HepG2 (cell line): ENCODE data around the gene DNAJC21. TPM values are rescaled to one million over a fixed set of nuclear protein-coding genes. Genes with fewer than 3 reads are reported as not detected.

Experiments
- ASH2L ChIP-seq: fragments of 300-600, 200-600 bp; sonication (generic); IDR thresholded peaks from 2 replicates; pipeline ENCODE4 v1.7.0; 2017; ENCODE audit warnings: low read depth, mild to moderate bottlenecking, moderate library complexity, mixed read lengths, low read length; ENCODE audit not compliant: insufficient read length
- ATF7-NPFF ChIP-seq: sonication (generic); formaldehyde crosslinking; IDR thresholded peaks from 2 replicates; pipeline ENCODE4 v1.8.1; 2023; ENCODE audit warnings: mild to moderate bottlenecking, low read depth, missing genetic modification reagents, moderate library complexity
- BCL6 ChIP-seq: IDR thresholded peaks from 2 replicates; pipeline ENCODE4 v1.6.1; 2016; ENCODE audit warnings: missing genetic modification reagents, missing compliant biosample characterization
- FOXK2 ChIP-seq: fragments of 450-650 bp; IDR thresholded peaks from 2 replicates; pipeline ENCODE4 v1.6.1; 2016
- GATAD1 ChIP-seq: IDR thresholded peaks from 2 replicates; pipeline ENCODE4 v1.6.1; 2016; ENCODE audit warnings: missing genetic modification reagents, missing compliant biosample characterization
- ISL2 ChIP-seq: sonication (generic); formaldehyde crosslinking; IDR thresholded peaks from 2 replicates; pipeline ENCODE4 v1.5.0; 2020; ENCODE audit warnings: missing genetic modification reagents
- KDM1A ChIP-seq: IDR thresholded peaks from 2 replicates; pipeline ENCODE4 v1.6.1; 2016; ENCODE audit warnings: missing compliant biosample characterization
- NCOA1 ChIP-seq: sonication (generic); formaldehyde crosslinking; IDR thresholded peaks from 2 replicates; pipeline ENCODE4 v1.9.0; 2021; ENCODE audit warnings: missing genetic modification reagents
- PAX8 ChIP-seq: sonication (generic); formaldehyde crosslinking; IDR thresholded peaks from 2 replicates; pipeline ENCODE4 v1.8.0; 2022; ENCODE audit warnings: mild to moderate bottlenecking, missing genetic modification reagents, borderline replicate concordance
- PHF20 ChIP-seq: sonication (generic); formaldehyde crosslinking; IDR thresholded peaks from 2 replicates; pipeline ENCODE4 v1.5.0; 2020; ENCODE audit warnings: mild to moderate bottlenecking, missing genetic modification reagents
- RARA ChIP-seq: IDR thresholded peaks from 2 replicates; pipeline ENCODE4 v1.6.1; 2016; ENCODE audit warnings: missing genetic modification reagents, missing compliant biosample characterization
- YEATS4 ChIP-seq: sonication (generic); formaldehyde crosslinking; IDR thresholded peaks from 2 replicates; pipeline ENCODE4 v1.4.0; 2020; ENCODE audit warnings: missing genetic modification reagents, borderline replicate concordance
- ZFP90 ChIP-seq: sonication (generic); formaldehyde crosslinking; IDR thresholded peaks from 2 replicates; pipeline ENCODE4 v1.8.0; 2022; ENCODE audit warnings: missing genetic modification reagents, mild to moderate bottlenecking, inconsistent platforms, borderline replicate concordance
- ZFX ChIP-seq: sonication (generic); formaldehyde crosslinking; IDR thresholded peaks from 2 replicates; pipeline ENCODE4 v1.4.0; 2020; ENCODE audit warnings: mild to moderate bottlenecking, low read depth, missing genetic modification reagents, moderate library complexity
- ZNF432 ChIP-seq: sonication (generic); formaldehyde crosslinking; IDR thresholded peaks from 2 replicates; pipeline ENCODE4 v1.5.0; 2020; ENCODE audit warnings: missing genetic modification reagents, mild to moderate bottlenecking, borderline replicate concordance
- ZNF451 ChIP-seq: sonication (generic); formaldehyde crosslinking; IDR thresholded peaks from 2 replicates; pipeline ENCODE4 v1.5.0; 2020; ENCODE audit warnings: mild to moderate bottlenecking, missing genetic modification reagents
- ZNF792 ChIP-seq: IDR thresholded peaks from 2 replicates; pipeline ENCODE4 v1.6.1; 2016
- ZSCAN29 ChIP-seq: sonication (generic); formaldehyde crosslinking; conservative IDR thresholded peaks from 2 replicates; pipeline ENCODE4 v1.4.0; 2020; ENCODE audit warnings: mild to moderate bottlenecking, missing genetic modification reagents
- polyA plus RNA-seq, 8 experiments: library from polyadenylated mRNA; depleted of rRNA in 3 of 8; stranded (reverse) in 7 of 8; unstranded in 1 of 8; fragments of >200 nt; fragmentation: Illumina TruSeq in 4 of 8; extraction: Trizol in 4 of 8; gene quantifications; 2 replicates each; pipeline versions ENCODE4 v1.2.1 to v1.2.3, GENCODE V29; 2011 to 2016; ENCODE audit warnings: low read depth in 4 of 8, missing spikeins in 1 of 8, mixed read lengths in 1 of 8; ENCODE audit not compliant: insufficient read depth in 1 of 8
- total RNA-seq, 5 experiments: library from RNA; depleted of rRNA; stranded (reverse); fragments of >200 nt; fragmentation: Illumina TruSeq; extraction: Trizol; gene quantifications; 2 replicates each; pipeline ENCODE4 v1.2.3, GENCODE V29; 2016; ENCODE audit warnings: low read depth in 1 of 5
- TF ChIP-seq, protein P1 (sequence below): IDR thresholded peaks from 2 replicates; pipeline ENCODE4 v1.6.1; 2016; ENCODE audit warnings: low read depth, missing genetic modification reagents, missing compliant biosample characterization
- TF ChIP-seq, protein P2 (sequence below): sonication (generic); formaldehyde crosslinking; IDR thresholded peaks from 2 replicates; pipeline ENCODE4 v1.5.1; 2020; ENCODE audit warnings: mild to moderate bottlenecking, missing genetic modification reagents
- TF ChIP-seq, protein P3 (sequence below): sonication (generic); formaldehyde crosslinking; IDR thresholded peaks from 2 replicates; pipeline ENCODE4 v1.9.0; 2021; ENCODE audit warnings: missing genetic modification reagents, borderline replicate concordance
- TF ChIP-seq, protein P4 (sequence below): sonication (generic); formaldehyde crosslinking; IDR thresholded peaks from 2 replicates; pipeline ENCODE4 v1.8.1; 2023; ENCODE audit warnings: mild to moderate bottlenecking, missing genetic modification reagents

DNAJC21 gene
- total and polyA plus RNA-seq, 2 of the 13 experiments (the other 11 are each of a cell fraction or from before 2014, with no cell fraction given) = 10.9 to 41.6 TPM

DNA sequence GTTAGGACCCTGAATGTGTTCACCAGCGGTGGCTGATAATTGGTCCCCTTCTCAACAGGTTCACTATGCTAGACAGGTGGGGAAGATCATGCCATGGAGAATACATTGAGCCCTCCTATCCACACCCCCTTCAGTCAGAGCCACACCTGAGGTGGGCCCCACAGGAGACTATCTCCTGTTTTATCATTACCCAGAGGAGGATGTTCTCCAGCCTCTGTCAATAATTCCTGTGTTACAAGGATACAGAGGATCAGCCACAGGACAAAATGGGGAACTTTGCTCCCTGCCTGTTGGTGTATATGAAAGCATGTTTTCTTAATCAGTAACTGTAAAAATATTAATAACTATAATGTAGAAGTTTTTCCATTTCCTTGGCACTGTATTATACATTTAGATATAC, 40.0 kb upstream of the DNAJC21 start (continued):
- TF ChIP-seq ASH2L (no peak), ZSCAN29 (CRISPR knock-in tag) (no peak), ZNF432 (no peak), ISL2 (CRISPR knock-in tag) (peak; percentile 62; the same call in 1 of the 2 replicates), YEATS4 (0 out of 2 replicates have a peak, but pooled peaks have one; percentile 23), RARA (CRISPR knock-in tag) (peak; percentile 71), ZNF451 (no peak), BCL6 (CRISPR knock-in tag) (peak; percentile 69), ATF7-NPFF (CRISPR knock-in tag) (no peak), PAX8 (CRISPR knock-in tag) (no peak), NCOA1 (CRISPR knock-in tag) (no peak), PHF20 (CRISPR knock-in tag) (no peak), GATAD1 (CRISPR knock-in tag) (no peak), ZNF792 (CRISPR knock-in tag) (0 out of 2 replicates have a peak, but pooled peaks have one; percentile 24), KDM1A (0 out of 2 replicates have a peak, but pooled peaks have one; percentile 62), ZFP90 (peak; percentile 59), FOXK2 (no peak), ZFX (CRISPR knock-in tag) (peak; percentile 22; the same call in 1 of the 2 replicates)
- TF ChIP-seq, protein P1, sequence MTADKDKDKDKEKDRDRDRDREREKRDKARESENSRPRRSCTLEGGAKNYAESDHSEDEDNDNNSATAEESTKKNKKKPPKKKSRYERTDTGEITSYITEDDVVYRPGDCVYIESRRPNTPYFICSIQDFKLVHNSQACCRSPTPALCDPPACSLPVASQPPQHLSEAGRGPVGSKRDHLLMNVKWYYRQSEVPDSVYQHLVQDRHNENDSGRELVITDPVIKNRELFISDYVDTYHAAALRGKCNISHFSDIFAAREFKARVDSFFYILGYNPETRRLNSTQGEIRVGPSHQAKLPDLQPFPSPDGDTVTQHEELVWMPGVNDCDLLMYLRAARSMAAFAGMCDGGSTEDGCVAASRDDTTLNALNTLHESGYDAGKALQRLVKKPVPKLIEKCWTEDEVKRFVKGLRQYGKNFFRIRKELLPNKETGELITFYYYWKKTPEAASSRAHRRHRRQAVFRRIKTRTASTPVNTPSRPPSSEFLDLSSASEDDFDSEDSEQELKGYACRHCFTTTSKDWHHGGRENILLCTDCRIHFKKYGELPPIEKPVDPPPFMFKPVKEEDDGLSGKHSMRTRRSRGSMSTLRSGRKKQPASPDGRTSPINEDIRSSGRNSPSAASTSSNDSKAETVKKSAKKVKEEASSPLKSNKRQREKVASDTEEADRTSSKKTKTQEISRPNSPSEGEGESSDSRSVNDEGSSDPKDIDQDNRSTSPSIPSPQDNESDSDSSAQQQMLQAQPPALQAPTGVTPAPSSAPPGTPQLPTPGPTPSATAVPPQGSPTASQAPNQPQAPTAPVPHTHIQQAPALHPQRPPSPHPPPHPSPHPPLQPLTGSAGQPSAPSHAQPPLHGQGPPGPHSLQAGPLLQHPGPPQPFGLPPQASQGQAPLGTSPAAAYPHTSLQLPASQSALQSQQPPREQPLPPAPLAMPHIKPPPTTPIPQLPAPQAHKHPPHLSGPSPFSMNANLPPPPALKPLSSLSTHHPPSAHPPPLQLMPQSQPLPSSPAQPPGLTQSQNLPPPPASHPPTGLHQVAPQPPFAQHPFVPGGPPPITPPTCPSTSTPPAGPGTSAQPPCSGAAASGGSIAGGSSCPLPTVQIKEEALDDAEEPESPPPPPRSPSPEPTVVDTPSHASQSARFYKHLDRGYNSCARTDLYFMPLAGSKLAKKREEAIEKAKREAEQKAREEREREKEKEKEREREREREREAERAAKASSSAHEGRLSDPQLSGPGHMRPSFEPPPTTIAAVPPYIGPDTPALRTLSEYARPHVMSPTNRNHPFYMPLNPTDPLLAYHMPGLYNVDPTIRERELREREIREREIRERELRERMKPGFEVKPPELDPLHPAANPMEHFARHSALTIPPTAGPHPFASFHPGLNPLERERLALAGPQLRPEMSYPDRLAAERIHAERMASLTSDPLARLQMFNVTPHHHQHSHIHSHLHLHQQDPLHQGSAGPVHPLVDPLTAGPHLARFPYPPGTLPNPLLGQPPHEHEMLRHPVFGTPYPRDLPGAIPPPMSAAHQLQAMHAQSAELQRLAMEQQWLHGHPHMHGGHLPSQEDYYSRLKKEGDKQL (CRISPR knock-in tag) = no peak
- TF ChIP-seq, protein P2, sequence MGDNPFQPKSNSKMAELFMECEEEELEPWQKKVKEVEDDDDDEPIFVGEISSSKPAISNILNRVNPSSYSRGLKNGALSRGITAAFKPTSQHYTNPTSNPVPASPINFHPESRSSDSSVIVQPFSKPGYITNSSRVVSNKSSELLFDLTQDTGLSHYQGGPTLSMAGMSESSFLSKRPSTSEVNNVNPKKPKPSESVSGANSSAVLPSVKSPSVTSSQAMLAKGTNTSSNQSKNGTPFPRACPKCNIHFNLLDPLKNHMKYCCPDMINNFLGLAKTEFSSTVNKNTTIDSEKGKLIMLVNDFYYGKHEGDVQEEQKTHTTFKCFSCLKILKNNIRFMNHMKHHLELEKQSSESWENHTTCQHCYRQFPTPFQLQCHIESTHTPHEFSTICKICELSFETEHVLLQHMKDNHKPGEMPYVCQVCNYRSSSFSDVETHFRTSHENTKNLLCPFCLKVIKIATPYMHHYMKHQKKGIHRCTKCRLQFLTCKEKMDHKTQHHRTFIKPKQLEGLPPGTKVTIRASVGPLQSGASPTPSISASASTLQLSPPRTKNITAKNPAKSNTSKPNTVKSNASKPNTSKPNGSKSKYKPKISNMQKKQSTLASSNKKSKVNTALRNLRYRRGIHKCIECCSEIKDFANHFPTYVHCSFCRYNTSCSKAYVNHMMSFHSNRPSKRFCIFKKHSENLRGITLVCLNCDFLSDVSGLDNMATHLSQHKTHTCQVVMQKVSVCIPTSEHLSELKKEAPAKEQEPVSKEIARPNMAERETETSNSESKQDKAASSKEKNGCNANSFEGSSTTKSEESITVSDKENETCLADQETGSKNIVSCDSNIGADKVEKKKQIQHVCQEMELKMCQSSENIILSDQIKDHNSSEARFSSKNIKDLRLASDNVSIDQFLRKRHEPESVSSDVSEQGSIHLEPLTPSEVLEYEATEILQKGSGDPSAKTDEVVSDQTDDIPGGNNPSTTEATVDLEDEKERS (CRISPR knock-in tag) = no peak
- TF ChIP-seq, protein P3, sequence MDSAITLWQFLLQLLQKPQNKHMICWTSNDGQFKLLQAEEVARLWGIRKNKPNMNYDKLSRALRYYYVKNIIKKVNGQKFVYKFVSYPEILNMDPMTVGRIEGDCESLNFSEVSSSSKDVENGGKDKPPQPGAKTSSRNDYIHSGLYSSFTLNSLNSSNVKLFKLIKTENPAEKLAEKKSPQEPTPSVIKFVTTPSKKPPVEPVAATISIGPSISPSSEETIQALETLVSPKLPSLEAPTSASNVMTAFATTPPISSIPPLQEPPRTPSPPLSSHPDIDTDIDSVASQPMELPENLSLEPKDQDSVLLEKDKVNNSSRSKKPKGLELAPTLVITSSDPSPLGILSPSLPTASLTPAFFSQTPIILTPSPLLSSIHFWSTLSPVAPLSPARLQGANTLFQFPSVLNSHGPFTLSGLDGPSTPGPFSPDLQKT (CRISPR knock-in tag) = no peak
- TF ChIP-seq, protein P4, sequence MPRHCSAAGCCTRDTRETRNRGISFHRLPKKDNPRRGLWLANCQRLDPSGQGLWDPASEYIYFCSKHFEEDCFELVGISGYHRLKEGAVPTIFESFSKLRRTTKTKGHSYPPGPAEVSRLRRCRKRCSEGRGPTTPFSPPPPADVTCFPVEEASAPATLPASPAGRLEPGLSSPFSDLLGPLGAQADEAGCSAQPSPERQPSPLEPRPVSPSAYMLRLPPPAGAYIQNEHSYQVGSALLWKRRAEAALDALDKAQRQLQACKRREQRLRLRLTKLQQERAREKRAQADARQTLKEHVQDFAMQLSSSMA (CRISPR knock-in tag) = no peak
